ENCODE data around the gene HBEGF.

GRCh38 chr5:140360101-140360500 lies 13.7 kb upstream of the HBEGF start, which contains the start of gene SLC4A9:
- TF ChIP-seq EP300 (IDR thresholded peaks at IDR 0.05) = no peak
- TF ChIP-seq CTCF (IDR thresholded peaks at IDR 0.05) = no peak
- no peak for TF ChIP-seq RCOR1 (IDR thresholded peaks at IDR 0.05; ENCODE audit: low read depth, low read length)
- TF ChIP-seq POLR2A (IDR thresholded peaks at IDR 0.05; ENCODE audit: low read length) = no peak
- no peak for TF ChIP-seq RAD21 (conservative IDR thresholded peaks at IDR 0.05 in 1 of 2, IDR thresholded peaks at IDR 0.05 in 1 of 2)
- no peak for TF ChIP-seq MAX (IDR thresholded peaks at IDR 0.05)
- no peak for TF ChIP-seq RFX5 (IDR thresholded peaks at IDR 0.05)
- no peak for TF ChIP-seq ZNF302 (CRISPR knock-in tag; IDR thresholded peaks at IDR 0.05)
- TF ChIP-seq ZC3H11A (IDR thresholded peaks at IDR 0.05) = no peak
- TF ChIP-seq JUN (IDR thresholded peaks at IDR 0.05) = no peak

Data from A549 (cell line).